HEK293 (cell line): Measurements from ENCODE around the gene FAM120C.

Experiments used
- ATF2 ChIP-seq: fragments of 450-650 bp; formaldehyde crosslinking; IDR thresholded peaks from 2 replicates; pipeline ENCODE4 v1.5.1; 2016; ENCODE audit warnings: missing biosample characterization, missing genetic modification characterization, low read depth
- BCL11B ChIP-seq: fragments of 450-650 bp; formaldehyde crosslinking; IDR thresholded peaks from 2 replicates; pipeline ENCODE4 v1.5.1; 2016; ENCODE audit warnings: low read depth, missing biosample characterization, missing genetic modification characterization
- HOXC10 ChIP-seq: sonication (generic); formaldehyde crosslinking; IDR thresholded peaks from 2 replicates; pipeline ENCODE4 v1.8.1; 2023; ENCODE audit warnings: mild to moderate bottlenecking, missing genetic modification reagents
- KLF7 ChIP-seq: fragments of 450-650 bp; formaldehyde crosslinking; IDR thresholded peaks from 2 replicates; pipeline ENCODE4 v1.5.1; 2016; ENCODE audit warnings: missing biosample characterization, missing genetic modification characterization, borderline replicate concordance
- KLF8 ChIP-seq: fragments of 450-650 bp; formaldehyde crosslinking; IDR thresholded peaks from 2 replicates; pipeline ENCODE4 v1.5.1; 2016; ENCODE audit warnings: missing biosample characterization, missing genetic modification characterization
- PRDM2 ChIP-seq: fragments of 450-650 bp; formaldehyde crosslinking; IDR thresholded peaks from 2 replicates; pipeline ENCODE4 v1.5.1; 2016; ENCODE audit warnings: missing biosample characterization, missing genetic modification characterization, borderline replicate concordance
- REPIN1 ChIP-seq: fragments of 450-650 bp; formaldehyde crosslinking; IDR thresholded peaks from 2 replicates; pipeline ENCODE4 v1.5.1; 2017; ENCODE audit warnings: missing biosample characterization, missing genetic modification characterization, low read depth
- SP3 ChIP-seq: fragments of 450-650 bp; formaldehyde crosslinking; IDR thresholded peaks from 2 replicates; pipeline ENCODE4 v1.5.1; 2016; ENCODE audit warnings: missing biosample characterization, missing genetic modification characterization
- ZBTB44 ChIP-seq: fragments of 450-650 bp; IDR thresholded peaks from 2 replicates; pipeline ENCODE4 v1.5.1; 2018; ENCODE audit warnings: missing biosample characterization, mild to moderate bottlenecking, missing genetic modification characterization
- ZBTB8A ChIP-seq: fragments of 450-650 bp; formaldehyde crosslinking; IDR thresholded peaks from 2 replicates; pipeline ENCODE4 v1.5.1; 2016; ENCODE audit warnings: missing biosample characterization, missing genetic modification characterization
- ZEB2 ChIP-seq: fragments of 450-650 bp; formaldehyde crosslinking; IDR thresholded peaks from 2 replicates; pipeline ENCODE4 v1.5.1; 2016; ENCODE audit warnings: missing biosample characterization, missing genetic modification characterization
- ZNF10 ChIP-seq: fragments of 450-650 bp; formaldehyde crosslinking; IDR thresholded peaks from 2 replicates; pipeline ENCODE4 v1.5.1; 2017; ENCODE audit warnings: missing biosample characterization, missing genetic modification characterization
- ZNF23 ChIP-seq: fragments of 450-650 bp; formaldehyde crosslinking; IDR thresholded peaks from 2 replicates; pipeline ENCODE4 v1.5.1; 2016; ENCODE audit warnings: missing biosample characterization, missing genetic modification characterization, borderline replicate concordance
- ZNF324 ChIP-seq: fragments of 450-650 bp; formaldehyde crosslinking; IDR thresholded peaks from 2 replicates; pipeline ENCODE4 v1.5.1; 2016; ENCODE audit warnings: missing biosample characterization, missing genetic modification characterization
- ZNF416 ChIP-seq: fragments of 450-650 bp; formaldehyde crosslinking; IDR thresholded peaks from 2 replicates; pipeline ENCODE4 v1.5.1; 2016; ENCODE audit warnings: missing biosample characterization, missing genetic modification characterization
- ZNF473 ChIP-seq: fragments of 450-650 bp; formaldehyde crosslinking; IDR thresholded peaks from 2 replicates; pipeline ENCODE4 v1.5.1; 2017; ENCODE audit warnings: missing biosample characterization, missing genetic modification characterization
- ZNF624 ChIP-seq: fragments of 450-650 bp; formaldehyde crosslinking; IDR thresholded peaks from 2 replicates; pipeline ENCODE4 v1.5.1; 2017; ENCODE audit warnings: missing biosample characterization, missing genetic modification characterization
- ZNF692 ChIP-seq: fragments of 450-650 bp; formaldehyde crosslinking; IDR thresholded peaks from 2 replicates; pipeline ENCODE4 v1.5.1; 2016; ENCODE audit warnings: missing biosample characterization, missing genetic modification characterization
- ZNF76 ChIP-seq: fragments of 450-650 bp; formaldehyde crosslinking; IDR thresholded peaks from 2 replicates; pipeline ENCODE4; 2016; ENCODE audit warnings: low read depth, missing biosample characterization, missing genetic modification characterization, borderline replicate concordance
- ZNF777 ChIP-seq: fragments of 450-650 bp; formaldehyde crosslinking; IDR thresholded peaks from 2 replicates; pipeline ENCODE4 v1.5.1; 2017; ENCODE audit warnings: missing biosample characterization, missing genetic modification characterization, borderline replicate concordance
- ZNF791 ChIP-seq: fragments of 450-650 bp; formaldehyde crosslinking; IDR thresholded peaks from 2 replicates; pipeline ENCODE4 v1.5.1; 2016; ENCODE audit warnings: missing biosample characterization, missing genetic modification characterization
- ZSCAN18 ChIP-seq: fragments of 450-650 bp; formaldehyde crosslinking; IDR thresholded peaks from 2 replicates; pipeline ENCODE4 v1.5.1; 2016; ENCODE audit warnings: missing biosample characterization, missing genetic modification characterization
- TF ChIP-seq, protein P1 (sequence below): fragments of 450-650 bp; formaldehyde crosslinking; IDR thresholded peaks from 2 replicates; pipeline ENCODE4 v1.5.1; 2017; ENCODE audit warnings: missing biosample characterization, missing genetic modification characterization
- TF ChIP-seq, protein P2 (sequence below): fragments of 450-650 bp; formaldehyde crosslinking; IDR thresholded peaks from 2 replicates; pipeline ENCODE4 v1.5.1; 2016; ENCODE audit warnings: missing biosample characterization, missing genetic modification characterization

The FAM120C gene

DNA sequence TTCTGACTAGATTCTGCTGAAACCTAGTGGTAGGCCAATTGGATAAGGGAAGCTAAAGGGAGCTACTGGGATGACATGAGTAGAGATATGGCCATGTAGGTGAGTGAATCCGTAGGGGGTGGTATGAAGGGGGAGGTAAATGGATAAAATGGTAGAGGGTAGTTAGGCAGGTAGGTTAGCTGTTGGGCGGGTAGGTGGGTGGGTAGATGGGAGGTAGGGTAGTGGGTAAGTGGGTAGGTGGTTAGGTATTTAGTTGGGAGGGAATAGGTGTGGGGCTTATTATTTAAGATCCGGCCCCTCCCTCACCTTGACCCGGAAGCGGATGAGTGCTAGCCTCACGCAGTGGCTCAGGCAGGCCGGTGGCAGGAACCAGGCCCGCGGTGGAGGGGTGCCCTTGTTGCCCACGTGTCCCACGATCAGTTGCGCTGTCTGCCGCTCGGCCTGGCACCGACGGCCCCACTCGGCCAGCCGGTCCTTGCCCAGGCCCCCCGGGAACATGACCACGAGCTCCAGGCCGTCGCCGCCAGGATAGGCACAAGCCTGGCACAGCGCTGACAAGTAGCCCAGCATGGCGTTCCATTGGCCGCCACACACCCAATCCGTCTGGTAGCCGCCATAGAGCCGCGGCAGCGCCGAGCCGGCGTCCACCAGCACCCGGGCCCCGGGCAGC is 725 bp downstream of the FAM120C start (continued):
- TF ChIP-seq ZSCAN18 (tag by site-specific recombination): no peak
- no peak for TF ChIP-seq KLF7
- TF ChIP-seq, protein P1, sequence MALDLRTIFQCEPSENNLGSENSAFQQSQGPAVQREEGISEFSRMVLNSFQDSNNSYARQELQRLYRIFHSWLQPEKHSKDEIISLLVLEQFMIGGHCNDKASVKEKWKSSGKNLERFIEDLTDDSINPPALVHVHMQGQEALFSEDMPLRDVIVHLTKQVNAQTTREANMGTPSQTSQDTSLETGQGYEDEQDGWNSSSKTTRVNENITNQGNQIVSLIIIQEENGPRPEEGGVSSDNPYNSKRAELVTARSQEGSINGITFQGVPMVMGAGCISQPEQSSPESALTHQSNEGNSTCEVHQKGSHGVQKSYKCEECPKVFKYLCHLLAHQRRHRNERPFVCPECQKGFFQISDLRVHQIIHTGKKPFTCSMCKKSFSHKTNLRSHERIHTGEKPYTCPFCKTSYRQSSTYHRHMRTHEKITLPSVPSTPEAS (tag by site-specific recombination): no peak
- TF ChIP-seq BCL11B (tag by site-specific recombination): no peak
- TF ChIP-seq ZEB2 (tag by site-specific recombination): peak; percentile 62
- no peak for TF ChIP-seq PRDM2 (tag by site-specific recombination)
- peak; percentile 91 for TF ChIP-seq SP3 (tag by site-specific recombination)
- TF ChIP-seq ZNF473 (tag by site-specific recombination): no peak
- no peak for TF ChIP-seq ATF2 (tag by site-specific recombination)
- TF ChIP-seq ZBTB8A (tag by site-specific recombination): no peak
- TF ChIP-seq HOXC10 (CRISPR knock-in tag): no peak
- no peak for TF ChIP-seq ZBTB44 (tag by site-specific recombination)
- no peak for TF ChIP-seq ZNF416 (tag by site-specific recombination)
- no peak for TF ChIP-seq ZNF10 (tag by site-specific recombination)
- no peak for TF ChIP-seq ZNF692 (tag by site-specific recombination)
- peak; percentile 76 for TF ChIP-seq KLF8 (tag by site-specific recombination)
- no peak for TF ChIP-seq ZNF777 (tag by site-specific recombination)
- TF ChIP-seq, protein P2, sequence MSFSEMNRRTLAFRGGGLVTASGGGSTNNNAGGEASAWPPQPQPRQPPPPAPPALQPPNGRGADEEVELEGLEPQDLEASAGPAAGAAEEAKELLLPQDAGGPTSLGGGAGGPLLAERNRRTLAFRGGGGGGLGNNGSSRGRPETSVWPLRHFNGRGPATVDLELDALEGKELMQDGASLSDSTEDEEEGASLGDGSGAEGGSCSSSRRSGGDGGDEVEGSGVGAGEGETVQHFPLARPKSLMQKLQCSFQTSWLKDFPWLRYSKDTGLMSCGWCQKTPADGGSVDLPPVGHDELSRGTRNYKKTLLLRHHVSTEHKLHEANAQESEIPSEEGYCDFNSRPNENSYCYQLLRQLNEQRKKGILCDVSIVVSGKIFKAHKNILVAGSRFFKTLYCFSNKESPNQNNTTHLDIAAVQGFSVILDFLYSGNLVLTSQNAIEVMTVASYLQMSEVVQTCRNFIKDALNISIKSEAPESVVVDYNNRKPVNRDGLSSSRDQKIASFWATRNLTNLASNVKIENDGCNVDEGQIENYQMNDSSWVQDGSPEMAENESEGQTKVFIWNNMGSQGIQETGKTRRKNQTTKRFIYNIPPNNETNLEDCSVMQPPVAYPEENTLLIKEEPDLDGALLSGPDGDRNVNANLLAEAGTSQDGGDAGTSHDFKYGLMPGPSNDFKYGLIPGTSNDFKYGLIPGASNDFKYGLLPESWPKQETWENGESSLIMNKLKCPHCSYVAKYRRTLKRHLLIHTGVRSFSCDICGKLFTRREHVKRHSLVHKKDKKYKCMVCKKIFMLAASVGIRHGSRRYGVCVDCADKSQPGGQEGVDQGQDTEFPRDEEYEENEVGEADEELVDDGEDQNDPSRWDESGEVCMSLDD (tag by site-specific recombination): 0 out of 2 replicates have a peak, but pooled peaks have one; percentile 19
- TF ChIP-seq REPIN1 (tag by site-specific recombination): no peak
- TF ChIP-seq ZNF23 (tag by site-specific recombination): no peak
- TF ChIP-seq ZNF324 (tag by site-specific recombination): 0 out of 2 replicates have a peak, but pooled peaks have one; percentile 44
- no peak for TF ChIP-seq ZNF791
- TF ChIP-seq ZNF624: no peak
- peak; percentile 60 for TF ChIP-seq ZNF76 (tag by site-specific recombination)
